Upper lobe of left lung (tissue), 4 donors: Measurements from ENCODE around the gene GDI1.

ENCODE experiments used
- EP300 ChIP-seq, 4 donors: sonication (generic); formaldehyde crosslinking; IDR thresholded peaks; one replicate each; pipeline ENCODE4 v1.5.1; 2017; ENCODE audit warnings: antibody characterized with exemption in 4 of 4, control low read depth in 2 of 4
- TF ChIP-seq, protein P1 (sequence below), 6 experiments: fragments of 450-650 bp in 4 of 6; fragments of 200-600 bp in 2 of 6; sonication (generic) in 2 of 6; IDR thresholded peaks; one replicate each; pipeline ENCODE4 v1.5.1; 2016 to 2019; ENCODE audit warnings: antibody characterized with exemption in 6 of 6

DNA sequence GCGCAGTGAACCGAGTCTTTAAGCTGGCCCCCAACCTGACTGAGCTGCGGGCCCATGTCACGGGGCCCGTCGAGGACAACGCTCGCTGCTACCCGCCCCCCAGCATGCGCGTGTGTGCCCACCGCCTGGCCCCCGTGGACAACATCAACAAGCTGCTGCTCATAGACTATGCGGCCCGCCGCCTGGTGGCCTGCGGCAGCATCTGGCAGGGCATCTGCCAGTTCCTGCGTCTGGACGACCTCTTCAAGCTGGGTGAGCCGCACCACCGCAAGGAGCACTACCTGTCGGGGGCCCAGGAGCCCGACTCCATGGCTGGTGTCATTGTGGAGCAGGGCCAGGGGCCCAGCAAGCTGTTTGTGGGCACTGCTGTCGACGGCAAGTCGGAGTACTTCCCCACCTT lies 23.4 kb downstream of the GDI1 start:
- TF ChIP-seq, protein P1, sequence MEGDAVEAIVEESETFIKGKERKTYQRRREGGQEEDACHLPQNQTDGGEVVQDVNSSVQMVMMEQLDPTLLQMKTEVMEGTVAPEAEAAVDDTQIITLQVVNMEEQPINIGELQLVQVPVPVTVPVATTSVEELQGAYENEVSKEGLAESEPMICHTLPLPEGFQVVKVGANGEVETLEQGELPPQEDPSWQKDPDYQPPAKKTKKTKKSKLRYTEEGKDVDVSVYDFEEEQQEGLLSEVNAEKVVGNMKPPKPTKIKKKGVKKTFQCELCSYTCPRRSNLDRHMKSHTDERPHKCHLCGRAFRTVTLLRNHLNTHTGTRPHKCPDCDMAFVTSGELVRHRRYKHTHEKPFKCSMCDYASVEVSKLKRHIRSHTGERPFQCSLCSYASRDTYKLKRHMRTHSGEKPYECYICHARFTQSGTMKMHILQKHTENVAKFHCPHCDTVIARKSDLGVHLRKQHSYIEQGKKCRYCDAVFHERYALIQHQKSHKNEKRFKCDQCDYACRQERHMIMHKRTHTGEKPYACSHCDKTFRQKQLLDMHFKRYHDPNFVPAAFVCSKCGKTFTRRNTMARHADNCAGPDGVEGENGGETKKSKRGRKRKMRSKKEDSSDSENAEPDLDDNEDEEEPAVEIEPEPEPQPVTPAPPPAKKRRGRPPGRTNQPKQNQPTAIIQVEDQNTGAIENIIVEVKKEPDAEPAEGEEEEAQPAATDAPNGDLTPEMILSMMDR (IDR thresholded peaks at IDR 0.05) = no peak
- TF ChIP-seq EP300 (IDR thresholded peaks at IDR 0.05) = no peak
